Spleen (tissue), 7 donors: ENCODE data around the gene MYO16.

Experiments used
- POLR2AphosphoS5 ChIP-seq, 3 donors: sonication (generic); formaldehyde crosslinking; IDR thresholded peaks; one replicate each; pipeline ENCODE4 v1.5.1; 2017; ENCODE audit warnings: antibody characterized with exemption in 3 of 3
- TF ChIP-seq, protein P1 (sequence below), 11 experiments: fragments of 200-600 bp in 7 of 11; fragments of 450-650 bp in 4 of 11; sonication (generic) in 4 of 11; IDR thresholded peaks in 8 of 11; conservative IDR thresholded peaks in 3 of 11; 1 replicate in 7 of 11; 2 replicates in 4 of 11; pipeline versions ENCODE4 v1.4.0 to v1.8.0; 2016 to 2021; ENCODE audit warnings: antibody characterized with exemption in 11 of 11, inconsistent platforms in 4 of 11, mild to moderate bottlenecking in 1 of 11
- donor health status: DM: no; HTN: no; CAD: no; lungs with moderate emphysema.
- donor health status: DM: no; HTN: no; CAD: no.
- donor health status: DM: no; HTN: no; CAD: no.

DNA sequence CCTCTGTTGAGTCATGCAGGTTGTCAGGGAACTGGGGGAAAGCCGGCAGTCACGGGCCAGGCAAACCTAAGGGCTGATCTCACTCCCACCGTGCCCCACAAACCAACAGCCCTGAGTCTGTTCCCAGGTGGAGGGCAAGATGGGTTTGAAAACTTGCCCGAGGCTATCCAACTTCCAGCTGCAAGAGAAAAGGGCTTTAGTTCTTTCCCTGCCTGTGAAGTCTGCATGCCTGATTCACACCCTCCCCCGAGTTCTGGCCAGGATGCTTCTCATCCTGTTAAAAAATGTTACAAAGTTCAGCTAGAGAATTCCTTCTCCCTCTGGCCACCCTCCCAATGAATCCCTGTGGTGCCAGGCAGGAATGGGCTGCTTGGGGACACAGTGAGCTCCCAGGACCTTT is 33.1 kb downstream of the MYO16 start:
- TF ChIP-seq, protein P1, sequence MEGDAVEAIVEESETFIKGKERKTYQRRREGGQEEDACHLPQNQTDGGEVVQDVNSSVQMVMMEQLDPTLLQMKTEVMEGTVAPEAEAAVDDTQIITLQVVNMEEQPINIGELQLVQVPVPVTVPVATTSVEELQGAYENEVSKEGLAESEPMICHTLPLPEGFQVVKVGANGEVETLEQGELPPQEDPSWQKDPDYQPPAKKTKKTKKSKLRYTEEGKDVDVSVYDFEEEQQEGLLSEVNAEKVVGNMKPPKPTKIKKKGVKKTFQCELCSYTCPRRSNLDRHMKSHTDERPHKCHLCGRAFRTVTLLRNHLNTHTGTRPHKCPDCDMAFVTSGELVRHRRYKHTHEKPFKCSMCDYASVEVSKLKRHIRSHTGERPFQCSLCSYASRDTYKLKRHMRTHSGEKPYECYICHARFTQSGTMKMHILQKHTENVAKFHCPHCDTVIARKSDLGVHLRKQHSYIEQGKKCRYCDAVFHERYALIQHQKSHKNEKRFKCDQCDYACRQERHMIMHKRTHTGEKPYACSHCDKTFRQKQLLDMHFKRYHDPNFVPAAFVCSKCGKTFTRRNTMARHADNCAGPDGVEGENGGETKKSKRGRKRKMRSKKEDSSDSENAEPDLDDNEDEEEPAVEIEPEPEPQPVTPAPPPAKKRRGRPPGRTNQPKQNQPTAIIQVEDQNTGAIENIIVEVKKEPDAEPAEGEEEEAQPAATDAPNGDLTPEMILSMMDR (IDR thresholded peaks at IDR 0.05 in 8 of 11, conservative IDR thresholded peaks at IDR 0.05 in 3 of 11), result no peak
- no peak for TF ChIP-seq POLR2AphosphoS5 (IDR thresholded peaks at IDR 0.05)
